ENCODE measurements around the gene GAN.

GRCh38 chr16:81437865-81438264 lies 123.1 kb downstream of the GAN start:
- TF ChIP-seq, protein P1, sequence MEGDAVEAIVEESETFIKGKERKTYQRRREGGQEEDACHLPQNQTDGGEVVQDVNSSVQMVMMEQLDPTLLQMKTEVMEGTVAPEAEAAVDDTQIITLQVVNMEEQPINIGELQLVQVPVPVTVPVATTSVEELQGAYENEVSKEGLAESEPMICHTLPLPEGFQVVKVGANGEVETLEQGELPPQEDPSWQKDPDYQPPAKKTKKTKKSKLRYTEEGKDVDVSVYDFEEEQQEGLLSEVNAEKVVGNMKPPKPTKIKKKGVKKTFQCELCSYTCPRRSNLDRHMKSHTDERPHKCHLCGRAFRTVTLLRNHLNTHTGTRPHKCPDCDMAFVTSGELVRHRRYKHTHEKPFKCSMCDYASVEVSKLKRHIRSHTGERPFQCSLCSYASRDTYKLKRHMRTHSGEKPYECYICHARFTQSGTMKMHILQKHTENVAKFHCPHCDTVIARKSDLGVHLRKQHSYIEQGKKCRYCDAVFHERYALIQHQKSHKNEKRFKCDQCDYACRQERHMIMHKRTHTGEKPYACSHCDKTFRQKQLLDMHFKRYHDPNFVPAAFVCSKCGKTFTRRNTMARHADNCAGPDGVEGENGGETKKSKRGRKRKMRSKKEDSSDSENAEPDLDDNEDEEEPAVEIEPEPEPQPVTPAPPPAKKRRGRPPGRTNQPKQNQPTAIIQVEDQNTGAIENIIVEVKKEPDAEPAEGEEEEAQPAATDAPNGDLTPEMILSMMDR (IDR thresholded peaks at IDR 0.05), result no peak
- no peak for TF ChIP-seq POLR2A (IDR thresholded peaks at IDR 0.05)
